AG09319 (cell line): ENCODE results near the gene NDUFAF3.
"Not testable (repeated sequence)": the region's sequence is repeated elsewhere in the genome, so short reads cannot be mapped to it uniquely, and the experiment has no call there.

Experiments
- DNase-seq: peaks from one replicate; pipeline ENCODE4 v3.0.0-alpha.2; 2010; ENCODE audit warnings: low read depth; ENCODE audit errors: extremely low read depth
- CTCF ChIP-seq: IDR thresholded peaks from 2 replicates; pipeline ENCODE4 v1.5.1; 2011; ENCODE audit warnings: low read depth, mild to moderate bottlenecking, inconsistent platforms, low read length, moderate library complexity

Gene NDUFAF3

GRCh38 chr3:49004352-49005302 is 17.3 kb upstream of the NDUFAF3 start:
- TF ChIP-seq CTCF = no peak

DNA sequence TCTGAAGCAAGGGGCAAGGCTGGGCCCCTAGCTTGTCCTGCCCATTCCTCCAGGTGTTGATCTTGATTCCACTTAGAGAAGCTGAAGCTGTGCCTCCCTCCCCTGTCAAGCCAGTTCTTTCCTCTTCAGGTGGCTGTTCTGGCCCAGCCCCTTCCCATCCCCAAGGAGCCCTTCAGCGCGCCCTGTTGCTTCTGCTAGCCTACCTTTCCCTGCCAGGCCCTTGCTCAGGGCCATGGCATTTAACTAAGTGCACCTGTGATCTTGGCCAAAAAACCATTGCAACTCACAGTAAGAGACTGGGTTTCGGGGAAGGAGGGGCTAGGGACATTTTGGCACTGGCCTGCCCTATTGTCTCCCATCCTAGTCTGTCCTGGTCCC is 16.6 kb upstream of the NDUFAF3 start:
- DNase-seq = no peak
- TF ChIP-seq CTCF = no peak

More at GRCh38 chr3:49004352-49005302, 17.3 kb upstream of the NDUFAF3 start:
- DNase-seq = no peak

GRCh38 chr3:49005998-49006397 is 15.9 kb upstream of the NDUFAF3 start:
- DNase-seq = no peak
- TF ChIP-seq CTCF = no peak

- DNase-seq = no peak
- no peak for TF ChIP-seq CTCF
Observed at GRCh38 chr3:49006408-49007067, 15.4 kb upstream of the NDUFAF3 start.

GRCh38 chr3:49007068-49007770 is 14.7 kb upstream of the NDUFAF3 start, which contains the start of gene WDR6:
Gene WDR6, plus strand, starts transcription at chr3:49007391. Its CDS starts 41 bp downstream, at chr3:49007432.
- TF ChIP-seq CTCF = peak; percentile 43
- DNase-seq = peak; percentile 95

DNA sequence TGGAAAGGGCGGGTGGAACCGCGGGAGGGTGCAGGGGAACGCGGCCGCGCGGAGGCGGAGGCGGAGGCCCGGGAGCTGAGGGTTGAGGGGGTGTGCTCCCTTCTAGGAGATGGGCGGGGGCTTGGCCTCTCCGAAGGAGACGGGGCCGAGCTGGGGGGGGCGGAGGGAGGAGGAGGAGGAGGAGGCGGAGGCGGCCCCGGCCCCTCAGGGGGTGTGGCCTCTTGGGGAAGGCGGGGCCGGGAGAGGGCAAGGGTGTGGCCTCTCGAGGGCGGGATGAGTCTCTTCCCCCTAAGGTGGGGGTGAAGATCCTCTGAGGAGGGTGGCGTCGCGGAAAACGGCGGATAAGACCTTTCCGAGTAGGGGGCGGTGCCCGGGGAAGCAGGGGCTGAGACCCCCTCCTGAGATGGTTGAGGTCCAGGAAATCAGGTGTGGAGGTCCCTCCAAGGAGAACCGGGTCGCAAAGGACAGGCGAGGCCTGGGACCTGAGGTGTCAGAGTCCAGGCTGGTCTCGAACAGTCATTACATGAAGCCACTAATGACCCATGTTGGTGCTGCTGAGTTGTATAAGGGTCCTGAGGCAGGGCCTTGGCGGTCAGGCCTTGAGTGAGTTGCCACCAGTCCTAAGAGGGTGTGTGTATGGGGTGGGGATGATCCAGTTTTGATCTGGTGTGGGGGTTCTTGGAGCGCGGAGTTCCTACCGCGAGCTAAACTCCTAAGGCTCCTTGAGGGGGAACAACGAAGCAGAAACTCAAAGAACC is 14.0 kb upstream of the NDUFAF3 start:
- no peak for TF ChIP-seq CTCF

DNA sequence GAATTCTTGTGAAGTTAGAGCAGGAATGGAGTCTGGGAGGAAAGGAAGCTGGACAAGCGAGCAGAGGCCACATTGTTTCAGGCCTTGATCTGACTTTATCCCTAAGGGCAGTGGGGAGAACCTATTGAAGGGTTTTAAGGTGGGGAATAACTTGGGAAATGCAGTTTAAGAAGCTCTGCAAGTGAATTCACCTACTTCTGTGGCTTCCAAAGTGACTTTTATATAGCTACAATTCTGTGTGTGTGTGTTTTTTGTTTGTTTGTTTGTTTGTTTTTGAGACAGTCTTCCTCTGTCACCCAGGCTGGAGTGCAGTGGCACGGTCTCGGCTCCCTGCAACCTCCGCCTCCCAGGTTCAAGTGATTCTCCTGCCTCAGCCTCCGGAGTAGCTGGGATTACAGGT is 13.3 kb upstream of the NDUFAF3 start:
- not testable (repeated sequence) for DNase-seq

More for the DNA sequence above, 14.0 kb upstream of the NDUFAF3 start:
- DNase-seq = peak; percentile 82
